Vagina (tissue), 2 donors: ENCODE data around the gene ARHGEF38.

Source experiments
- POLR2A ChIP-seq, 2 donors: fragments of 450-650 bp; IDR thresholded peaks; one replicate each; pipeline ENCODE4 v1.6.1; 2017; ENCODE audit warnings: antibody characterized with exemption in 2 of 2, mild to moderate bottlenecking in 2 of 2, moderate library complexity in 2 of 2
- POLR2AphosphoS5 ChIP-seq, 2 donors: sonication (generic); formaldehyde crosslinking; IDR thresholded peaks; one replicate each; pipeline ENCODE4 v1.9.0; 2017; ENCODE audit warnings: antibody characterized with exemption in 2 of 2, mild to moderate bottlenecking in 2 of 2, low read depth in 1 of 2; ENCODE audit not compliant: insufficient read depth in 1 of 2
- TF ChIP-seq, protein P1 (sequence below), 3 experiments: fragments of 450-650 bp in 2 of 3; fragments of 200-600 bp in 1 of 3; sonication (generic) in 1 of 3; IDR thresholded peaks; one replicate each; pipeline ENCODE4 v1.5.1; 2017 to 2019; ENCODE audit warnings: antibody characterized with exemption in 3 of 3, mild to moderate bottlenecking in 2 of 3, moderate library complexity in 2 of 3

DNA sequence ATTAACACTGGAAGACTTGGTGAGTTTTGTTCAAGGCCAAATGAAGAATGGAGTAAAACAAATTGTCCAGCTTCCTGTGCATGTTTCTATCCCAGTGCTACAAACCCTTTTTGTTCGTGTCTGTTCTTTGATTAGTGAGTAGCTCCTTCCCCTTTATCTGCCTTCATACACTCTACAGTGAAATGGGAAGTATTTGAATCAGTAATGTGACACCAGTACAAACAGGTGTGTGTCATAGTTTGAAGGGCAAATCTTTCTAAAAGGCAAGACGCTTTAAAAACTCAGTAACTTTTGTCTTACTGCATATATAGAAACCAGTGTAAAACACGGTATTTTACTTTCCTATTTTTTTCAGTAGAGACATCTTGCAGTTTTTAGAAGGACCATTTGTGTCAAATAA is 5.9 kb downstream of the ARHGEF38 start:
- TF ChIP-seq, protein P1, sequence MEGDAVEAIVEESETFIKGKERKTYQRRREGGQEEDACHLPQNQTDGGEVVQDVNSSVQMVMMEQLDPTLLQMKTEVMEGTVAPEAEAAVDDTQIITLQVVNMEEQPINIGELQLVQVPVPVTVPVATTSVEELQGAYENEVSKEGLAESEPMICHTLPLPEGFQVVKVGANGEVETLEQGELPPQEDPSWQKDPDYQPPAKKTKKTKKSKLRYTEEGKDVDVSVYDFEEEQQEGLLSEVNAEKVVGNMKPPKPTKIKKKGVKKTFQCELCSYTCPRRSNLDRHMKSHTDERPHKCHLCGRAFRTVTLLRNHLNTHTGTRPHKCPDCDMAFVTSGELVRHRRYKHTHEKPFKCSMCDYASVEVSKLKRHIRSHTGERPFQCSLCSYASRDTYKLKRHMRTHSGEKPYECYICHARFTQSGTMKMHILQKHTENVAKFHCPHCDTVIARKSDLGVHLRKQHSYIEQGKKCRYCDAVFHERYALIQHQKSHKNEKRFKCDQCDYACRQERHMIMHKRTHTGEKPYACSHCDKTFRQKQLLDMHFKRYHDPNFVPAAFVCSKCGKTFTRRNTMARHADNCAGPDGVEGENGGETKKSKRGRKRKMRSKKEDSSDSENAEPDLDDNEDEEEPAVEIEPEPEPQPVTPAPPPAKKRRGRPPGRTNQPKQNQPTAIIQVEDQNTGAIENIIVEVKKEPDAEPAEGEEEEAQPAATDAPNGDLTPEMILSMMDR (IDR thresholded peaks at IDR 0.05): no peak
- no peak for TF ChIP-seq POLR2A (IDR thresholded peaks at IDR 0.05)
- TF ChIP-seq POLR2AphosphoS5 (IDR thresholded peaks at IDR 0.05; ENCODE audit: insufficient read depth in 1 of 2, low read depth in 1 of 2): no peak
